Stimulated activated naive CD8-positive, alpha-beta T cell treated with anti-CD3 and anti-CD28 coated beads, Interleukin-15, Interleukin-2, amounts not matched to agents 100 ng/mL and 50 ng/mL, for 24 hours (primary cell): ENCODE results near the gene ARID1A.
A peak's percentile ranks its signal among the peaks of the same experiment; 100 is the strongest.

Experiments
- H3K27ac Mint-ChIP-seq: one replicate; pipeline ENCODE4 v1.8.0; 2021; ENCODE audit warnings: mild to moderate bottlenecking, mixed read lengths
- H3K27me3 Mint-ChIP-seq: one replicate; pipeline ENCODE4 v1.8.0; 2021; ENCODE audit warnings: mixed read lengths
- H3K36me3 Mint-ChIP-seq: one replicate; pipeline ENCODE4 v1.8.0; 2021; ENCODE audit warnings: low read depth, mixed read lengths
- H3K4me1 Mint-ChIP-seq: one replicate; pipeline ENCODE4 v1.8.0; 2021; ENCODE audit warnings: low read depth, mixed read lengths
- H3K4me3 Mint-ChIP-seq: one replicate; pipeline ENCODE4 v1.8.0; 2021; ENCODE audit warnings: mild to moderate bottlenecking, mixed read lengths
- H3K9me3 Mint-ChIP-seq: one replicate; pipeline ENCODE4 v1.8.0; 2021; ENCODE audit warnings: mixed read lengths

The ARID1A gene

GRCh38 chr1:26731233-26731902 is 35.6 kb downstream of the ARID1A start:
- H3K27me3 Mint-ChIP-seq: no peaks in the 10 kb centered on the region
- peaks cover 66% of the 10 kb centered on the region for H3K36me3 Mint-ChIP-seq
- no peak overlapping the region for H3K4me3 Mint-ChIP-seq
- H3K9me3 Mint-ChIP-seq: no peaks in the 10 kb centered on the region
- H3K27ac Mint-ChIP-seq: peak overlapping the region; percentile 50
- peaks cover 83% of the 10 kb centered on the region for H3K4me1 Mint-ChIP-seq

DNA sequence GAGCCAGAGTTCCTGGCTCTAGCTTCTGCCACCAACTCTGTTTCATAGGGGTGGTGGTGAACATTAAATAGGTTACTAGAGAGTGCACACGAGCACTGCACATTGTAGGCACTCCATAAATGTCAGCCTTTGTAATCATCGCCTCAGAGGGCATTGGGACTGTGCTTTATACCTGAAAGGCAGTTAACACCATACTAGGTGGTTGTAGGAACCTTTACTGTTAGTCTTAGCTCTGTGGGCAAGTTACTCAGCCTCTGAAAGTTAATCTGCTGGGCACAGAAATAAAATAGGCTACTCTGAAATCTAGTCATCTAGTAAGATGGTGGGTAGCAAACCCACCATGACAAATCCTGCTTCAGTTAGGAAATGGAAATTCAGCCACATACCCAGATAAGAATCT is 37.6 kb downstream of the ARID1A start:
- Mint-ChIP-seq H3K4me3 (peak overlapping the region; percentile 35), H3K27ac (peak overlapping the region; percentile 81), H3K27me3 (no peaks in the 10 kb centered on the region), H3K9me3 (no peaks in the 10 kb centered on the region), H3K36me3 (peaks cover 71% of the 10 kb centered on the region), H3K4me1 (peaks cover 65% of the 10 kb centered on the region)

DNA sequence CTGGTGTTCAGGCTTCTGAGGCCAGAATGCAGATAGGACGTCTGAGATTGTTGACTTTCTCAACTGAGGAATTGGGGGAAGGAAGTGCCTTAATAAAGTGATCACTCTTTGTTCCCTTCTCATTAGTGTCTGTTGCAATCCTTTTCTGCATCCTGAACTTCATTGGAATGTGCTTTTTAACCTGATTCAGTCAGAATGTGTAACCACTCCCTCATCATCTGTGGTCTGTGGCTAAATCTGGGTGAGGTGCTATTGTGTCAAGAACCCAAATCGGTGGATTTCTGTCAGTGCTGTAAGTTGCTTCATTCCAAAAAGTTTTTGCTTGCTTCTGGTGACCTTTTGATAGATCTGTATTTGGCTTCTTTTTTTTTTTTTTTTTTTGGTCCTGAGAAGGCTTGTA is 38.2 kb downstream of the ARID1A start:
- Mint-ChIP-seq H3K9me3 (no peaks in the 10 kb centered on the region), H3K27ac (peak overlapping the region; percentile 81), H3K27me3 (no peaks in the 10 kb centered on the region), H3K4me3 (peak overlapping the region; percentile 2), H3K36me3 (peaks cover 71% of the 10 kb centered on the region), H3K4me1 (peaks cover 64% of the 10 kb centered on the region)

DNA sequence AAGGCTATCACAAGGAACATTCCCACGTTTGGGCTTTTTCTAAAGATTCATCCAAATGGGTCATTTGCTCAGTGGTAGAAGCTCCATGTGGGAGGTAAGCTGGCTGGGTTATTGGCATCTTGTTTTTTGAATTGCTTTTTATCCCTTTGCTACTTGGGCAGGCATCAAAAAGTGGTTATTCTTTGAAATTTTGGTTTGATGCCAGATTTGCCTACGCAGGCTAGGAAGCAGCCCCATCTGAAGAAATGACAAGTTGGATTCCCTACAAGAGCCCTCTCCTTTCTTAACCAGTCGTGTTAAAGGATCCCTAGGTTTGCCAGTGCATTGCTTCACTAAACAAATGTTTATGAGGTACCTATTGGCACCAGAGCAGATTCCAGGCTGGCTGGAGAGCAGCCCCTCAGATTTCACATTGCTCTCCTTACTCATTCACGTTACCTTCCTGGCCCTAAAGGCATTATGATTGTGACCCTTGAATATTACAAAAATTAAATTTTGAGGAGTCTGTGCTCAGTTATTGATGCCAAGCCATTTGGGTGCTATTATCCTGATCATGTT is 38.8 kb downstream of the ARID1A start:
- Mint-ChIP-seq H3K27ac (peak overlapping the region; percentile 81), H3K9me3 (no peaks in the 10 kb centered on the region), H3K4me3 (no peak overlapping the region), H3K27me3 (no peaks in the 10 kb centered on the region), H3K36me3 (peaks cover 71% of the 10 kb centered on the region), H3K4me1 (peaks cover 67% of the 10 kb centered on the region)

DNA sequence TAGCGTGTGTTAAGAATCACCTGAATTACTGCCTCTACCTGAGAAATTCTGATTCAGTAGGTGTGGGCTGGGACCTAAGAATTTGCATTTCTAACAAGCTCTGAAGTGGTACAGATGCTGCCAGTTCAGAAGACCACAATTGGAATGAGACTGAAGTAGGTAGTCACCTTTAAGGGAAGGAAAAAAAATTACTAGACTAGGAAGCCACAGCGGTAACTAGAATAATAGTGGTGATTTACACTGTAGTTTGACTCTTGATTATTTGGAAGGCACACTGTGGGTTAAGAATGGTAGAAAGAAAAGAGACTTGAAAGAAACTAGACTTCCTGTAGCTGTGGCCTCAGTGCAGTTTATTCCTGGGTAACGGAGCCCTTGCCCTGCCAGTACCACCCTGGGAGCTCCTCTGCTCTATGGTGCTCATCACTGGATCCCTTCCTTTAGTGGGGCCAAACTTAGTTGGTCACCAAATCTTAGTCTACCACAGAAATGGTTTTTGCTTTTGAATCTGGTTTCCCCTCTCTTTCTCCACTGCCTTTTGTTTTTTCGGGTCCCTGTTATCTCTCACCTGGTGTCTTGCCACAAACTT is 43.6 kb downstream of the ARID1A start:
- Mint-ChIP-seq H3K36me3 (peaks cover 59% of the 10 kb centered on the region), H3K27me3 (no peaks in the 10 kb centered on the region), H3K4me1 (peaks cover 72% of the 10 kb centered on the region), H3K27ac (peak overlapping the region; percentile 61), H3K9me3 (no peaks in the 10 kb centered on the region), H3K4me3 (peak overlapping the region; percentile 1)

DNA sequence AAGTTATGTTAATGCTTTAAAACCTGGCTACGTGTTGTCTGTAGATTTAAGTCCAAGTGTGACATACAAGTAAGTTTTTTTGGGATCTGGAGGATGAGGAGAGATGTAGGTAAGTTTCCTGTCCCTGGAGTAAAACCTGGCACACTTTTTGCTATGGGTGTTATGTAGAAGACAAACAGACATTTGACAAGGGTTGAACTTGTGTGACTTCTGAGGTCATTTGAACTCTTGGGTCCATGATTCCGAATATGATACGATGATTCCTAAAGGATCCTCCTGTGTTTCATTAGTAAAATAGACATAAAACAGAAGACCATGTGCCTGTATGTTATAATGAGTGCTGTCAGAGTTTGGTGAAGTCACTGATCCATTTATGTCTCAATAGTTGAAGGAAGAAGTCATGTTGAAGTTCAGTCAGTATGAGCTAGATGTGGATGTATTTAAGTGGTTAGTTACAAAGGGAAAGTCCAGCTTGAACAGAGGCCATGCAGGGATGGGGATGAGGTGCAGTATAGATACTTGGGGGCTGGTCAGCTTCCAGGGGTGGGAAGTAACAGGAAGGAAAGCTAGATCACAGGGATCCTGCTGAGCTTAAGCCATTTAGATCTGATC is 44.3 kb downstream of the ARID1A start:
- H3K9me3 Mint-ChIP-seq: no peaks in the 10 kb centered on the region
- H3K27ac Mint-ChIP-seq: peak overlapping the region; percentile 61
- H3K36me3 Mint-ChIP-seq: peaks cover 59% of the 10 kb centered on the region
- peak overlapping the region; percentile 1 for H3K4me3 Mint-ChIP-seq
- H3K27me3 Mint-ChIP-seq: no peaks in the 10 kb centered on the region
- peaks cover 74% of the 10 kb centered on the region for H3K4me1 Mint-ChIP-seq

DNA sequence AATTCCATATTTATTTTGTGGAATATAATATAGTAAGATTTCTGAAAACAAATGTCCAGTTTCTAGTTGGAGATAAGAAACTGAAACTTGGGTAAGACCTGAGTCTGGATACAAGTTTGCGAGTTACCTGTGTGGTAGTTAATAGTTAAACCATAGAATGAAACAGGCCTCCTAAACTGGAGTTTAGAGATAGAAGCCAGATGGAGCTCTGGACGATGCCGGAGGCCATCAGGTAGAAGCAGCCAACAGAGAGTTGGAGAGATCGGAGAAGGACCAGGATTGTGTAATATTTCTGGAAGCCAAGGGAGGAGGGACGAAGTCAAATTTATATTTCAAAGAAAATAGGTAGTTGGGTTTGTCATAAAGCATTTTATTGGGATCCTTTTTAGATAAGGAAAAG is 45.1 kb downstream of the ARID1A start:
- peaks cover 77% of the 10 kb centered on the region for H3K4me1 Mint-ChIP-seq
- peak overlapping the region; percentile 78 for H3K27ac Mint-ChIP-seq
- no peaks in the 10 kb centered on the region for H3K9me3 Mint-ChIP-seq
- no peaks in the 10 kb centered on the region for H3K27me3 Mint-ChIP-seq
- no peak overlapping the region for H3K4me3 Mint-ChIP-seq
- peaks cover 58% of the 10 kb centered on the region for H3K36me3 Mint-ChIP-seq

DNA sequence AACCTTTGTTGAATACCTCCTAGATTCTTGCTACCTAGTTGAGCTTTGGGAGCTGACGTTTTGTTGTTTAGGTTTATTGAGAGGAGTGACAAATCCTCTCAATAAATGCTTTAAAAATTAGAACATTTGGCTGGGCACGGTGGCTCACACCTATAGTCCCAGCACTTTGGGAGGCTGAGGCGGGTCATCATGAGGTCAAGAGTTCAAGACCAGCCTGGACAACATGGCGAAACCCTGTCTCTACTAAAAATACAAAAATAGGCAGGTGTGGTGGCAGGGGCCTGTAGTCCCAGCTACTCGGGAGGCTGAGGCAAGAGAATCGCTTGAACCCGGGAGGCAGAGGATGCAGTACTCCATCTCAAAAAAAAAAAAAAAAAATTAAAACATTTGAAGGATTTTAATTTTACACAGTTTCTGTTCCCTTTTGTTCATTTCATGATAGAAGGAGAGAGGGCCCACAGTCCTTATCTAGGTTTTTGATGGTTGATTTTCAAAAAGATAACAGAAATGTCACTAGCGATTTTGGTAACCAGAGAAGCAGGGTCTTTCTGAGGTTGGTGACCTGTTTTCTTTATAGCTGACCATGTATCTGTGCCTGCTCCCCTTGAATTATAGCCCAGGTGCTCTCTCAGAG is 47.7 kb downstream of the ARID1A start:
- H3K4me1 Mint-ChIP-seq: peaks cover 97% of the 10 kb centered on the region
- peak overlapping the region; percentile 83 for H3K4me3 Mint-ChIP-seq
- H3K36me3 Mint-ChIP-seq: peaks cover 67% of the 10 kb centered on the region
- H3K9me3 Mint-ChIP-seq: no peaks in the 10 kb centered on the region
- H3K27ac Mint-ChIP-seq: peak overlapping the region; percentile 97
- H3K27me3 Mint-ChIP-seq: no peaks in the 10 kb centered on the region

DNA sequence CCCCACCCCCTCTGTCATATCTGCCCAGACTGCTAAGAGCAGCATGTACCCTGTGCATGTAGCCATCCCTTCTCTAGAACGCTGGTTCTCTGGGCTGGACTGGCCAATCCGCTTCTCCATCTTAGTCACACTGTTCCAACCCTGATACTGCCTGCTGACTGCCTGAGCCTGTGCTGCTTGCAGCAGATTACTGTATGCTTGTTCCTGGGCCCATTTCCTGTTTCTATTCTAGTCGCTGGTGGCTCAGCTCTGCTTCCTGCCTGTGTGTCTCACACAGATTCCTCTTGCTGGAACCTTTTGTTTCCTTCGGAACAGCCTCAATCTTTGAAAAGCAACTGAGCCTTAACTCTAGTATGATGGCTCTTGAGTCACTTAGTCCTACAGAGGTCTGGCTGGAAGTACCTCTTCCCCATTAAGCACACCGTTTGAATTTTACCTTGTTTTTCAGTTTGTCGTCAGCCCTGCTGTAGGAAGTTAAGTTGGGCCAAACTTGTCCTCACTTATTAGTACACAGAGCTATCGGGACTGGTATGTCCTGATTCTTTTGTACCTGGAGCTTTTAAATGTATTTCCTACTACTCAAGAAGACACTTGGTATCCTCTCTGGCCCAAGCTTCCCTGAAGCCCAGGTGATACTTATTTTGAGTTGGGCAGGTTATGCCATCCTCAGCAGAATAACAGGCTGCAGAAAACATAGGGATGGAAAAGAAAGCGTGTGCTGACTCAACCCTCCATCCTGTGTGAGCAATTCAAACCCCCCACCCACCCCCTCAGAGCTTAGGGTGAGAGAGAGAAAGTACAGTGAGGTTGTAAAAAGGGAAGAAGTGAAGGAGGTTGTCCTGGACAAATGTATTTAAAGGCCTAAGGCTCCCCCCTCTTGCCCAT is 48.5 kb downstream of the ARID1A start:
- Mint-ChIP-seq H3K36me3 (peaks cover 72% of the 10 kb centered on the region), H3K4me3 (peak overlapping the region; percentile 83), H3K27ac (peak overlapping the region; percentile 97), H3K27me3 (no peaks in the 10 kb centered on the region), H3K4me1 (peaks cover 95% of the 10 kb centered on the region), H3K9me3 (no peaks in the 10 kb centered on the region)

GRCh38 chr1:26745191-26745590 is 49.4 kb downstream of the ARID1A start:
- H3K27ac Mint-ChIP-seq: peak overlapping the region; percentile 97
- H3K9me3 Mint-ChIP-seq: no peaks in the 10 kb centered on the region
- no peaks in the 10 kb centered on the region for H3K27me3 Mint-ChIP-seq
- H3K4me3 Mint-ChIP-seq: peak overlapping the region; percentile 83
- H3K4me1 Mint-ChIP-seq: peaks cover 95% of the 10 kb centered on the region
- H3K36me3 Mint-ChIP-seq: peaks cover 78% of the 10 kb centered on the region

DNA sequence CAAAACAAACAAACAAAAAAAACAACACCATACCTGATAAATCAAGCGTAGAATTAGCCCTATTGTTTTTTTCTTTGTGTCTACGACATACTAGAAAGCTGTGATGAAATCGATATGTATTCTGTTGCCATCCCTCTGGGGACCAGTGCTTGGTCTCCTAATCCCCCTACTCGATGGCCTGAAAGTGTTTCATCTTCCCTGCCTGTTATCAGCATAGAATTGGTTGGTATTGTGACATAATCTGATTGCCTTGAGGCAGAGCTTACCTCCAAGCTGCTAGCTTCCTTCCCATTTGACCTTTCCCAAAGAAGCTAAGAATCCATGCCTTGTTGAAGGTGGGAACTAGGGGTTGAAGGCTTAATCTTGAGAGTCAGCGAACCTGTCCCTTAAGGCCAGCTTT is 51.2 kb downstream of the ARID1A start:
- Mint-ChIP-seq H3K36me3 (peaks cover 76% of the 10 kb centered on the region), H3K27me3 (no peaks in the 10 kb centered on the region), H3K9me3 (no peaks in the 10 kb centered on the region), H3K27ac (peak overlapping the region; percentile 80), H3K4me1 (peaks cover 95% of the 10 kb centered on the region), H3K4me3 (no peak overlapping the region)

- Mint-ChIP-seq H3K4me3 (no peak overlapping the region), H3K4me1 (peaks cover 95% of the 10 kb centered on the region), H3K36me3 (peaks cover 79% of the 10 kb centered on the region), H3K27me3 (no peaks in the 10 kb centered on the region), H3K27ac (peak overlapping the region; percentile 80), H3K9me3 (no peaks in the 10 kb centered on the region)
Observed at GRCh38 chr1:26748351-26748750, 52.5 kb downstream of the ARID1A start.

DNA sequence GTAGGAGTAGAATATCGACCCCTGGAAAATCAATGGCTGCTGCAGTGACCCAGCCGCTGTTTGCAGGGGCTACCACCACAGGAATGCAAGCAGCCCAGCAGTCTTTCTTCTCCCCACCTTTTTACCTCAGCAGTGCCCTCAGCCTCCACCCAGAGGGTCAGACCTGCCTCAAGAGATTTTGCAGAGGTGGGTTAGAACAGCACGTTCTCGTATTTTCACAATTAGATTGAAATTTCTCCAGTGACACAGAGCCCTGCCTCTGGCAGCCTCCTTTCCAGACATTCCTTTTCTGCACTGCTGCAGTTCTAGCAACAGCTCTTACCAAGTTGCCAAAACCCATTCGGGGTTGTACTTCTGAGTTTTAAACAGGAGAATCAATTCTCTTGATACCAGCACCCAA is 53.6 kb downstream of the ARID1A start:
- Mint-ChIP-seq H3K9me3 (no peaks in the 10 kb centered on the region), H3K4me3 (no peak overlapping the region), H3K27ac (peak overlapping the region; percentile 67), H3K36me3 (peaks cover 81% of the 10 kb centered on the region), H3K27me3 (no peaks in the 10 kb centered on the region), H3K4me1 (peaks cover 92% of the 10 kb centered on the region)

DNA sequence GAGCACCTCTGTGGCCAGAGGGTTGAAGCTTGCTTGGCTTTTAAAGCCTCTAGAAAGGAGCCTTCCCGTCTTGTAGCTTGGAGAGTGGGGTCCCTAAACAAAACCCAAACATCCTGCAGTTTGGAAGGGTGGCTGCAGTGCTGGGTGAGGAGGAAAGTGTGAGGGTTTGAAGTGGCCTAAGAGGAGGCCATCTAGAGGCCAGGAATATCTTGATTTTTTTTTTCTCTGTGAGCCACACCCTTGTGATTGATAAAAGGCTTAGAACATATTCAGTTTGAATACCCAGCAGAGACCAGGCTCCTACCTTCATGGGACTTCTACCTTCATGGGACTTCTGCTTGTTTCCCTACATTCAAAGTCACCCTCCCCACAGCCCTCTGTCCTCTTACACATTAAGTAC is 54.6 kb downstream of the ARID1A start:
- H3K9me3 Mint-ChIP-seq: no peaks in the 10 kb centered on the region
- peaks cover 78% of the 10 kb centered on the region for H3K36me3 Mint-ChIP-seq
- peaks cover 86% of the 10 kb centered on the region for H3K4me1 Mint-ChIP-seq
- no peak overlapping the region for H3K4me3 Mint-ChIP-seq
- peak overlapping the region; percentile 67 for H3K27ac Mint-ChIP-seq
- H3K27me3 Mint-ChIP-seq: no peaks in the 10 kb centered on the region
